ENCODE results near the gene SCARF2.
"Not testable (repeated sequence)": the region's sequence is repeated elsewhere in the genome, so short reads cannot be mapped to it uniquely, and the experiment has no call there.

The SCARF2 gene

GRCh38 chr22:20472629-20473442 lies 35.2 kb upstream of the SCARF2 start:
- TF ChIP-seq CTCF (IDR thresholded peaks at IDR 0.05; ENCODE audit: extremely low read depth, missing control alignments), result no peak

GRCh38 chr22:20471126-20471833 lies 33.7 kb upstream of the SCARF2 start:
- DNase-seq (ENCODE audit: low spot score), result no peak
- no peak for TF ChIP-seq CTCF (IDR thresholded peaks at IDR 0.05; ENCODE audit: extremely low read depth, missing control alignments)

More at GRCh38 chr22:20472629-20473442, 35.2 kb upstream of the SCARF2 start:
- DNase-seq (ENCODE audit: low spot score), result no peak

- not testable (repeated sequence) for DNase-seq (ENCODE audit: low spot score)
These were observed 32.9 kb upstream of the SCARF2 start for GRCh38 chr22:20470525-20470924.

GRCh38 chr22:20469110-20469868 lies 31.7 kb upstream of the SCARF2 start:
- no peak for DNase-seq (ENCODE audit: low spot score)
- no peak for TF ChIP-seq CTCF (IDR thresholded peaks at IDR 0.05; ENCODE audit: extremely low read depth, missing control alignments)

- TF ChIP-seq CTCF (IDR thresholded peaks at IDR 0.05; ENCODE audit: extremely low read depth, missing control alignments), result no peak
- no peak for DNase-seq (ENCODE audit: low spot score)
These were observed 29.2 kb upstream of the SCARF2 start for GRCh38 chr22:20466659-20467379.

- no peak for DNase-seq (ENCODE audit: low spot score)
- no peak for TF ChIP-seq CTCF (IDR thresholded peaks at IDR 0.05; ENCODE audit: extremely low read depth, missing control alignments)
These were observed 28.1 kb upstream of the SCARF2 start for GRCh38 chr22:20465759-20466077.

- DNase-seq (ENCODE audit: low spot score), result no peak
- no peak for TF ChIP-seq CTCF (IDR thresholded peaks at IDR 0.05; ENCODE audit: extremely low read depth, missing control alignments)
These were observed 27.5 kb upstream of the SCARF2 start for GRCh38 chr22:20464912-20465758.

Data from GM20000 (cell line).